Fibroblast of lung (primary cell): ENCODE results near the gene JAG2. TPM values are rescaled to one million over a fixed set of nuclear protein-coding genes. Genes with fewer than 3 reads are reported as not detected.

Experiments
- DNase-seq, 2 donors: peaks; one replicate each; pipeline versions ENCODE4 v3.0.0 to v3.0.0-alpha.2; 2010; ENCODE audit warnings: low read depth in 2 of 2
- H2AFZ ChIP-seq: 2 replicates; pipeline ENCODE4 v1.5.1; 2012; ENCODE audit warnings: low read length, control low read depth, inconsistent platforms
- H3K27ac ChIP-seq: 2 replicates; pipeline ENCODE4 v1.5.1; 2011; ENCODE audit warnings: low read length, control low read depth; ENCODE audit not compliant: insufficient read depth
- H3K27me3 ChIP-seq: 2 replicates; pipeline ENCODE4 v1.5.1; 2011; ENCODE audit warnings: mild to moderate bottlenecking, low read length; ENCODE audit not compliant: control insufficient read depth, insufficient read depth
- H3K36me3 ChIP-seq: 2 replicates; pipeline ENCODE4 v1.5.1; 2011; ENCODE audit warnings: low read length; ENCODE audit not compliant: control insufficient read depth, insufficient read depth
- H3K4me1 ChIP-seq: 2 replicates; pipeline ENCODE4 v1.5.1; 2011; ENCODE audit warnings: low read length; ENCODE audit not compliant: control insufficient read depth, insufficient read depth; ENCODE audit errors: extremely low read depth
- H3K4me2 ChIP-seq: 2 replicates; pipeline ENCODE4 v1.5.1; 2011; ENCODE audit warnings: low read length, control low read depth; ENCODE audit not compliant: insufficient read depth; ENCODE audit errors: extremely low read depth
- H3K4me3 ChIP-seq, 4 experiments: fragments of 200-600 bp in 1 of 4; sonication (generic) in 1 of 4; replicated peaks in 1 of 4; 2 replicates each; pipeline ENCODE4 v1.5.1; 2011 to 2016; ENCODE audit warnings: low read length in 4 of 4, low read depth in 3 of 4, mild to moderate bottlenecking in 3 of 4, control low read depth in 2 of 4, inconsistent platforms in 1 of 4, mixed read lengths in 1 of 4; ENCODE audit not compliant: insufficient read depth in 1 of 4; ENCODE audit errors: control extremely low read depth in 1 of 4
- H3K79me2 ChIP-seq: 2 replicates; pipeline ENCODE4 v1.5.1; 2012; ENCODE audit warnings: mild to moderate bottlenecking, low read length, inconsistent platforms; ENCODE audit not compliant: control insufficient read depth, insufficient read depth
- H3K9ac ChIP-seq: 2 replicates; pipeline ENCODE4 v1.5.1; 2011; ENCODE audit warnings: mild to moderate bottlenecking, low read length, control low read depth; ENCODE audit not compliant: insufficient read depth
- H3K9me3 ChIP-seq: 2 replicates; pipeline ENCODE4 v1.5.1; 2012; ENCODE audit warnings: low read depth, low read length; ENCODE audit not compliant: control insufficient read depth, insufficient read depth
- H4K20me1 ChIP-seq: 2 replicates; pipeline ENCODE4 v1.5.1; 2011; ENCODE audit warnings: low read length; ENCODE audit not compliant: control insufficient read depth, insufficient read depth; ENCODE audit errors: extremely low read depth
- EZH2 ChIP-seq: IDR thresholded peaks from 2 replicates; pipeline ENCODE4 v1.5.1; 2012; ENCODE audit warnings: low read length, control low read depth, mild to moderate bottlenecking; ENCODE audit errors: missing control alignments
- polyA plus RNA-seq, 2 donors: library from polyadenylated mRNA; depleted of rRNA in 1 of 2; stranded (reverse) in 1 of 2; unstranded in 1 of 2; fragments of >200 nt; gene quantifications; 2 replicates each; pipeline ENCODE4 v1.2.1, GENCODE V29; 2011 to 2012; ENCODE audit warnings: missing spikeins in 1 of 2
- total RNA-seq: library from RNA; depleted of rRNA; stranded (reverse); fragments of >200 nt; gene quantifications from 2 replicates; pipeline ENCODE4 v1.2.1, GENCODE V29; 2014
- TF ChIP-seq, protein P1 (sequence below), 2 donors: IDR thresholded peaks in 1 of 2; conservative IDR thresholded peaks in 1 of 2; 1 replicate in 1 of 2; 2 replicates in 1 of 2; pipeline ENCODE4 v1.5.1; 2011 to 2012; ENCODE audit warnings: low read length in 2 of 2, control low read depth in 1 of 2, inconsistent platforms in 1 of 2, low read depth in 1 of 2, mild to moderate bottlenecking in 1 of 2

Gene JAG2
- total and polyA plus RNA-seq, 2 donors (not counting 1 experiment from before 2014, with no cell fraction given), result 0.51 to 1.8 TPM

DNA sequence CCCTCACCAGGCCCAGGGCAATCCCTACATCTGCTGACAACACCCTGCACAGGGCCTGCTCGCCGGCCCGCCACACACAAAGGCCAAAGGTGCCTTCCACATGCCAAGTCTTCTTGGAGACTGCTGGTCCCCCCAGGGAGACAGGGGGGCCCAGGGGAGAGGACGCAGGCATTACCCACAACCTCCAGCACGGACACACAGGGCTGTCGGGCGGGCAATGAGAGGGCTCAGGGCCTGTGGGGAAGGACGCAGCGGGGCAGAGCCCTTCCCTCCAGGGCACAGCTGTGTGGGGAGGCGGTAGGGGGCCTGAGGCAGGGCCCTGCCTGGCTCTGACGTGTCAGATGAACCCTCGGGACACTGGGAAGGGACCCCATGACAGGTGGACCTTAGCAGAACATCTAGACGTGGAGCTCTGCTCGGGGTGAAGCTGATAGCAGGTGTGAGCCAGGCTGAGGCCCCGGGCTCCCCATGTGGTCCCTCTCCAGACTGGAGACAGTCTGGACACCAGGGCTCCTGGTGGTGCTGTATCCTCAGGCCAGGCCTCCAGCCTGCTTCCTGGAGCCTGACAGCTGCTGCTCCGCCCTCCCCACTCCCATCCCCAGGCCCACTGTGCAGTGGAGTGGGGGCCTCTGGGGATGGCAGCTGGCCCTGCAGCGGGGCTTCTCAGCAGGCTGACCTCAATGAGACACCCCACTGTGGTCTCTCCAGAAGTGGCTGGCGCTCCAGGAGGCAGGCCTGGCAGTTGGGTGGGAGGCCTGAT lies 44.1 kb upstream of the JAG2 start:
- no peak overlapping the region for H2AFZ ChIP-seq
- no peak overlapping the region for H3K4me3 ChIP-seq
- no peak for DNase-seq
- peaks cover 8% of the 10 kb centered on the region for H3K36me3 ChIP-seq
- no peaks in the 10 kb centered on the region for H3K27me3 ChIP-seq
- H3K9ac ChIP-seq, result no peak overlapping the region
- H3K9me3 ChIP-seq, result no peaks in the 10 kb centered on the region
- H3K4me1 ChIP-seq, result no peaks in the 10 kb centered on the region
- H3K27ac ChIP-seq, result no peak overlapping the region
- H3K4me2 ChIP-seq, result no peak overlapping the region
- TF ChIP-seq EZH2, result no peak
- TF ChIP-seq, protein P1, sequence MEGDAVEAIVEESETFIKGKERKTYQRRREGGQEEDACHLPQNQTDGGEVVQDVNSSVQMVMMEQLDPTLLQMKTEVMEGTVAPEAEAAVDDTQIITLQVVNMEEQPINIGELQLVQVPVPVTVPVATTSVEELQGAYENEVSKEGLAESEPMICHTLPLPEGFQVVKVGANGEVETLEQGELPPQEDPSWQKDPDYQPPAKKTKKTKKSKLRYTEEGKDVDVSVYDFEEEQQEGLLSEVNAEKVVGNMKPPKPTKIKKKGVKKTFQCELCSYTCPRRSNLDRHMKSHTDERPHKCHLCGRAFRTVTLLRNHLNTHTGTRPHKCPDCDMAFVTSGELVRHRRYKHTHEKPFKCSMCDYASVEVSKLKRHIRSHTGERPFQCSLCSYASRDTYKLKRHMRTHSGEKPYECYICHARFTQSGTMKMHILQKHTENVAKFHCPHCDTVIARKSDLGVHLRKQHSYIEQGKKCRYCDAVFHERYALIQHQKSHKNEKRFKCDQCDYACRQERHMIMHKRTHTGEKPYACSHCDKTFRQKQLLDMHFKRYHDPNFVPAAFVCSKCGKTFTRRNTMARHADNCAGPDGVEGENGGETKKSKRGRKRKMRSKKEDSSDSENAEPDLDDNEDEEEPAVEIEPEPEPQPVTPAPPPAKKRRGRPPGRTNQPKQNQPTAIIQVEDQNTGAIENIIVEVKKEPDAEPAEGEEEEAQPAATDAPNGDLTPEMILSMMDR (conservative IDR thresholded peaks at IDR 0.05 in 1 of 2, IDR thresholded peaks at IDR 0.05 in 1 of 2; ENCODE audit: low read depth in 1 of 2, low read length in 2 of 2), result no peak
- H4K20me1 ChIP-seq, result no peaks in the 10 kb centered on the region
- no peaks in the 10 kb centered on the region for H3K79me2 ChIP-seq

DNA sequence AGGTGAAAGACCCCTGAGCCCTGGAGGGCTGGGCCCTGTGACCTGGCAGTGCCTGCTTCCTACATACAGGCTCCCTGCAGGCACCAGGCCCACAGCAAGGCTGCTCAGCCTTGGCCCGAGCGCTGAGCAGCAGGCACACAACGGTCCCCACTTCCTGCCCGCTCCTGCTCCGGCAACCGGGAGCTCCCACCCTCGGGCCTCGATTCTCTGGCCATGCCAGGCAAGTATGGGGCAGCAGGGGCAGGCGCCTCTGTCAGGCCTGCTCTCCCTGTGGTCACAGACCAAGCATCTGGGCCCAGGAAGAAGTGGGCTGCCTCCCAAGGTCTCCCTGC lies 43.1 kb upstream of the JAG2 start:
- H3K4me1 ChIP-seq, result no peaks in the 10 kb centered on the region
- no peak for TF ChIP-seq EZH2
- TF ChIP-seq, protein P1 (conservative IDR thresholded peaks at IDR 0.05 in 1 of 2, IDR thresholded peaks at IDR 0.05 in 1 of 2; ENCODE audit: low read depth in 1 of 2, low read length in 2 of 2), result no peak

DNA sequence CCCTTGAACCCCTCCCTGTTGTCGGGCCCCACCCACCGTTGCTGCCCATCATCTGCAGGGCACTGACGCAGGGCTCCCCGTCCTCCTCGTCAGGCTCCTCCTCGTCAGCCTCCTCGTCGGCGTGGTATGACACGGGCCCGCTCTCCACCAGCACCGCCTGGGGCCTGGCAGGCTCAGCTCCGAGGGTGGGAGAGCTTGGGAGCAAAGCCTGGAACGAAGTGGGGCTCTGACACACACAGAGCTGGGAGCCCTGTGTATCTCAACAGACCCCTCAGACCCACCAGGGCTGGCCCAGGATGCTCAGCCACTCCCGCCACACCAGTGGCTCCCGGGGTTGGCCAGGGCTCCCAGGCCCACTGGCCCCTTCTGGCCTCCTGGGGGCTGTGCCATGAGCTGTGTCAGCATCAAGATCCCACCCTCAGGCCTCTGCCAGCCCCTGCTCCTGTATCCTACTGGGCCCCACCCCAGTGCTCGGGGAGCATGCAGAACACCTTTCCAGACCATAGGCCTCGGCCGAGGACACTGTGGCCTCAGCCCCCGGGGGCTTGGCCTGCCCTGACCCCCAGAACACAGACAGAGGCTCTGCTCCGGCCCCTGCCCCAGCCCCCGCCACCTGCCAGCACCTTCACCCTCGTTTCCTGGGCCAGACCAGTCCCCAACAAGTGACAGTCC lies 42.6 kb upstream of the JAG2 start:
- peaks cover 3% of the 10 kb centered on the region for H3K36me3 ChIP-seq
- no peaks in the 10 kb centered on the region for H3K27me3 ChIP-seq
- no peak overlapping the region for H3K9ac ChIP-seq
- H3K9me3 ChIP-seq, result no peaks in the 10 kb centered on the region
- no peaks in the 10 kb centered on the region for H3K4me1 ChIP-seq
- no peak overlapping the region for H3K27ac ChIP-seq
- no peak overlapping the region for H3K4me2 ChIP-seq
- no peaks in the 10 kb centered on the region for H4K20me1 ChIP-seq
- no peak for DNase-seq
- H2AFZ ChIP-seq, result no peak overlapping the region
- H3K4me3 ChIP-seq, result no peak overlapping the region
- TF ChIP-seq, protein P1 (conservative IDR thresholded peaks at IDR 0.05 in 1 of 2, IDR thresholded peaks at IDR 0.05 in 1 of 2; ENCODE audit: low read depth in 1 of 2, low read length in 2 of 2), result no peak
- TF ChIP-seq EZH2, result no peak
- H3K79me2 ChIP-seq, result no peaks in the 10 kb centered on the region

More for the DNA sequence above, 43.1 kb upstream of the JAG2 start:
- H3K79me2 ChIP-seq, result no peaks in the 10 kb centered on the region
- no peak overlapping the region for H3K4me3 ChIP-seq
- H3K9me3 ChIP-seq, result no peaks in the 10 kb centered on the region
- no peaks in the 10 kb centered on the region for H4K20me1 ChIP-seq
- no peak for DNase-seq
- peaks cover 3% of the 10 kb centered on the region for H3K36me3 ChIP-seq
- no peak overlapping the region for H3K4me2 ChIP-seq
- no peaks in the 10 kb centered on the region for H3K27me3 ChIP-seq
- no peak overlapping the region for H2AFZ ChIP-seq
- no peak overlapping the region for H3K9ac ChIP-seq
- H3K27ac ChIP-seq, result no peak overlapping the region
